NCI-H345 (cell line): ENCODE data around the gene FAM149A.

Experiments used
- DNase-seq: peaks from one replicate; lab custom pipeline; 2025; lab: John Stamatoyannopoulos, UW

FAM149A gene

DNA sequence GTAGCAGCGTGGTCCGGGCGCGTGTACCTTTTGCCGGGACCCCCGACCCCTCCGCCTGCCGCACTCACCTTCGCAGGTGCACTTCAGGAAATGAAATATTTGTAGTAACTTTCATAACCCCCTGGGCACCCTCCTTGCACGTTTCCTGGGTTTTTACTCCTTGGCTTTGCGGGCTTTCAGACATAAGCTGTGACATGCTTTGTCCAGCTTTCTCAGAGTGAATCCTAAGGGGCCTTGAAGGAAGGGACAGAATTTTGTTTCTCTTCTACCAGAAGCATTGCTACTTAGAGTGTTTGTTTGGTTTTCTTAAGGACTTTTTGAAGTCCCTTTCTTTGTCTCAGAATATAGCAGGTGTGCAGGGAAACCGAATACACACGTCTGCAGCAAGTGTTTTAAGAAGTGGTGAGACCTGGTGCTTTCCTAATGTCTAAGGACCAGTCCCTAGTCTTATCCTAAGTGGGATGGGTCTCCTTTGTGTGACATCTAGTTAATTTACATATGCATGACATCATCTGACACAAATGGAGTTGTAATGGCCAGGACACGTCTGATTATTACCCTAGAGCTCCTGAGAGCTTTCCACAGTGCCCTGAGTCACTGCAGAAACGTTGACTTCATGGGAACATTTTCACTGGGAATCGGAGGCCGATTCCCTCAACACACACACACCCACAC is 1.3 kb downstream of the FAM149A start:
- DNase-seq: peak; percentile 22

DNA sequence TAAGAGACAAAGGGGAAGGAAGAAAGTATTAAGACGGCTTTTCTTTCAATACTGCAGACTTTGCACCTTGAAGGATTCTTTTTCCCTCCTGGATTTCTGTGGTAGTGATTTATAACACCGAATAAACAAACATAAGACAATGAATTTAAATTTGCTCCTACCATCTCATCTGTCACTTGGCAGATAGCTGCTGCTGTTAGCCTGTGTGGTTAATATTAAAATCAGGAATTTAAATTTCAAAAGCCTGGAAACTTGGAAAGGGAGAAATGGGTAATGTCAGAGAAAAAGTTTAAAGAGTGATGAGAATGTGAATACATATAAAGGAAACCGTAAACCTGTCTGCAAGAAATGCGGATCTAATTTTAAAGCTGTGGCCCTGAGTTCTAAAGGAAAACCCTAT is 3.4 kb downstream of the FAM149A start:
- DNase-seq: no peak

DNA sequence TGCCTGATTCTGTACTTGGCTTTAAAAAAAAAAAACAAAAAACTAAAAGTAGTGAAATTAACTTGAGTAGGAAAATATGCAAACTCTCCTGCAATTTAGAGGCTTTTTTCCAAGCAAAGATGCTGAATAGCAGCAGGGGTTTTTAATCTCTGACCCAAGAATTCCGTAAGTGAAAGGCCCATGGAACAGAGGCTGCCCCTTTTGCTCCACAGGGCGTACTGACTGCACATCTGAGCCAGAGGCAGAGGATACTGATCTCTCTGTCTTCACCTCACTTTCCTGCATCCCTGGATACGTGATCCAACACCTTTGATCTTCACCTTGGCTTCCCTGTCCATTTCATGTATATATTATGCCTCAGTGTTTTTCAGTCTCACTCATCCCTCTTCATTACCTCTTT is 3.9 kb downstream of the FAM149A start:
- DNase-seq: no peak

DNA sequence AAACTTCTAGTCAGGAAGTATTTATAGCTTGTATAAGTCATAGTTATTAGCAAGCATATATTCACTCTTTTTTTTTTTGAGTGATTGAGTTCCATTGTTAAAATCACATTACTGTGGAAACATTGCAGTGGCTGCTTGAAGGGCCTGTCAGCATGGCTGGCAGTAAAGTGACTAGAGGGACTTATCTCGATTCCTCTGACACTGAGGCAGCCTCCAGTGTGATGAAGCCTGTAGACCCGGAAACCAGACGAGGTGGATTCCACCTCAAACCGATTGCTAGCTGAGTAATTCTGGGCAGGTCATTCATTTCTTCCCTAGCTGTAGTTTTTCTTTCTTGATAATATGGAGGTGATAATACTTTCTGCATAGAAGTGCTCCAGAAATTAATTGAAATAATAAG is 4.7 kb downstream of the FAM149A start:
- DNase-seq: no peak

DNA sequence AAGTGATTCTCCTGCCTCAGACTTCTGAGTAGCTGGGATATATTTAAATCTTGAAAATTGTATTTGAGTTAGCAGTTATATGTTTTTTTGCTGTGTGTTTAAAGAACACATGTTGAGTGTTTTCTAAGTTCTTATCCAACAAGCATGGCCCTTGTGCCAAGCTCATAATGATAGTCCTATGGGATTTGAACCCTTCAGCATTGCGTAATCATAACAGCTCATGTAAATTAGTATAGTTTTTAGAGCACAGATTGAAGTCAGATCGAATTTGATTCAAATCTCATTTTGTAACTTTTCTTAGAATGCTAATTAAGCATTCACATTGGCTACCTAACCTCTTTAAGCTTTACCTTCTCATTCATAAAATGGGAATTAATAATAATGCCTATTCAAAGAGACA is 12.2 kb downstream of the FAM149A start:
- no peak for DNase-seq

DNA sequence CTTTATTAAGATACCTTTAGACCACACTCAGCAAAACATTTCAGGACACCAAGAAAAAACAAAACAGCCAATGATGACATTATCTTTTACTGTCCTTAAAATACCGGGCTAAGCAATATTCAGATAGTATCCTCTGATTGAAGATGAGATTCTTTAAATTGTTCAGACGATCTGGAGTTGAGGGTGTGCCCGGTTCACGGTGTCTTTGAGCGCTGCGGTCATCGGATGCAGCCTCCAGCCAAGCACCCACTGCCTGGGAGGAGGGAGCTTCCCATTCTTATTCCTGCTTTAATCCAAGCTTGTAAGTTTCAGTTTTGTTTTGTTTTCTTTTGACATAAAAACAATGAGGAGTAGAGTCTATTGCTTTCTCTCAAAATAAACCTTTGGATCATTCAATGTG is 14.1 kb downstream of the FAM149A start:
- DNase-seq: no peak

DNA sequence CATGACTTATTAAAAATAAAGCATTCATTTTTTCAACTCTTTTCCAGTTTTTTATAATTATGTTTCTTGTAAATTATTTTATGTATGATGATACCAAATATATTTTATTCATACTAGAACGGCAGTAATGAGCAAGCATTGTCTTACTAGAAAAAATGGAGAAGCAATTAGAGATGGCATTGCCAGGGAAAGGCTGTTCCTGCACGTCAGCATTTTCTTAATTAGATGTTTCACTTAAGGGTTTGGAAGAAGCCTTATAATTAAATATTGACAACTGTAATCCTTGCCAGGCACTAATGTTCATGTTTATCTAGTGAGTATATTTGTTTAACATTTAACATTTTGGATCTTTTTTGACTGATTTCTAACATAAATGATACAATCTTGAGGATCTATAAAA is 16.6 kb downstream of the FAM149A start:
- no peak for DNase-seq

DNA sequence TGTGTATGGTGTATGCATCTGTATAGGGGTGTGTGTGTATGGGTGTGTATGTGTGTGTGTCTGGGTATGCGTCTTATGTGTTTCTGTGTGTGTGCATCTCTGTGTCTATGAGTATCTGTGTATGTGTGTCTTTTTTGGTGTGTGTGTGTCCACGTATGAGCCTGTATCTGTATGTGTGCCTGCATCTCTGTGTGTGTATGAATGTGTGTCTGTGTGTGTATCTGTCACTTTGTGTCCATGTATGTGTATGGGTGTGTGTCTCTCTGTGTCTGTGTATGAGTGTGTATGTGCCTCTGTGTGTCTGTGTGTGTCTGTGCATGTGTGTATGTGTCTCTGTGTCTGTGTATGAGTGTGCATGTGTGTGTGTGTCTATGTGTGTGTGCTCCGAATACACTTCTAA is 24.3 kb downstream of the FAM149A start:
- no peak for DNase-seq

DNA sequence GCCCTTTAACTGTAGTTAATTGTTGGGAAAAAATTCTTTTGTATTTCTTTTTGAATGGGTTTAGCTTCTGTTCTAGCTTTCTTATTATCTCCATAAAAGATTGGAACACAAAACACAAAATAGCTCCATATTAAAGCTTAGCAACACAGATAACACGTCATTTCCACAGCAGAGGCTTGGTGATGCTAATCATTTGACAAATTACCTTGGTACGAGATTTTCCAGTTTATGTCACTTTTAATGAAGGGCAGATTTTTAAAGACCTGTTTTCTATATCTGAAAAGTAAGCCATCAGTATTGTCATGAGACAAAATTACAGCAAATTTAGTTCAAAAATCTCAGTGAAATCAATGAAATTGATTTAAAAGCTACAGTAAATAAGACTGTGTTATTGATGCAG is 27.4 kb downstream of the FAM149A start:
- DNase-seq: no peak

DNA sequence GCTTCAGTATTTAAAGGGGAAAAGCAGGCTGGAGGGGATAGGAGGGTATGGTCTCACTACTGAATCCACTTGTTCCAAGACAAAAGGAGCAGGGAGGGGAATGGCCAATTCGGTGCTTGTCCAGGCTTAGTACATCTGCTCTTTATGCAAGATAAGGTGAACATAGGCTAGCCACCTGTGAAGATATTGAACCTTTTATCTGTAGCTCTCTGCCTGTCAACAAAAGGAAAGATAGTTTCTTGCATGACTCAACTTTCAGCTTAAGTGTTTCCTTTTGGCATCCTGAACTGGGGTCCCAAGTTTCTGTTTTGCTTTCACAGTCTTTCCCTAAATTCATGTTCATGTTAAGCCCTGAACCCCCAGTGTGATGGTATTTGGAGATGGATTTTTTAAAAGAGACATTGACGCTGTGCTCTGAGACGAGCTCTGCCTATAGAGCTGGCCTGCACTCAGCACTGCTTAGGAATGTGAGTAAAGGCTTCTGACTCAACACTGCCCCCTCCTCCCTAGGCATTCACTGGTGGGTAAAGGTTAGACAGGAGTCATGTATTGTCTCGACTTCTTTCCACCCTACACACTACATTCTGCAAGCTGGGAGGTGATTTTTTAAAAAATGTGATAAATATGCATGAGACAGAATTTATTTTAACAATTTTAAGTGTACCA is 28.2 kb downstream of the FAM149A start:
- DNase-seq: no peak

DNA sequence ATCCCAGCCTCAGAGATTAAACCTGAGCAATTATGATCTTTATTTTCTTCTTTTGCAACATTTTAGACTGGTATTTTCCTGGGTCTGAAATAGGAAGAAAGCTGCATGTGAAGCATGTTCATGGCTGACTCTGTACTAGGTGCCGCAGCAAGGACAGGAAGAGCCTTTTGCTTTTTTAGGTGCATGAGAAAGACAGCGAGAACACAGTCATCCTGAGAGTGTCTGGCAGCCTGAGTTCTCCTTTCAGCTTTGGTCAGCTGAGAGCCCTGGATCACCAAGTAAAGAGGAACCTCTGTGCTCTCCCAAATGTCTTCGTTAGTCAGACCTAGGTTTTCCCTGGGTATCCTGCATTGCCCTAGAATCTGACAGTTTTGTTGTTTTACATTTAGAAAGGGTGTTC is 29.8 kb downstream of the FAM149A start:
- DNase-seq: no peak

DNA sequence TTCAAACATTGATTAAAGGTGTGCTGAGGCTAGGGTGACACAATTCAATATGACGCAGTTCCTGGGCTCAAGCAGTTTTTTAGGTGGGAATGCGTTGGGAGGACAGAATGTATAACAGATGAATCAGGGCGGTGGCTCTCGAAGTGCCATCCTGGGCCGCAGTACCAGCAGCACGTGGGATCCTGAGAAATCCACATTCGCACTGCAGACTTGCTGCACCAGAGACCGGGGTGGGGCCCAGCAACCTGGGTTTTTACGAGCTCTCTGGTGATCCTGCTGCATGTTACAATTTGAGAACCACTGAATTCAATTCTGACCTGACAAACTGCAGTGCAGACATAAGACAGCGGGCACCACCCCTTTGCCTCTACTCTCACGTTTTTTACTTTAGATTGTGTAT is 30.4 kb downstream of the FAM149A start:
- no peak for DNase-seq

DNA sequence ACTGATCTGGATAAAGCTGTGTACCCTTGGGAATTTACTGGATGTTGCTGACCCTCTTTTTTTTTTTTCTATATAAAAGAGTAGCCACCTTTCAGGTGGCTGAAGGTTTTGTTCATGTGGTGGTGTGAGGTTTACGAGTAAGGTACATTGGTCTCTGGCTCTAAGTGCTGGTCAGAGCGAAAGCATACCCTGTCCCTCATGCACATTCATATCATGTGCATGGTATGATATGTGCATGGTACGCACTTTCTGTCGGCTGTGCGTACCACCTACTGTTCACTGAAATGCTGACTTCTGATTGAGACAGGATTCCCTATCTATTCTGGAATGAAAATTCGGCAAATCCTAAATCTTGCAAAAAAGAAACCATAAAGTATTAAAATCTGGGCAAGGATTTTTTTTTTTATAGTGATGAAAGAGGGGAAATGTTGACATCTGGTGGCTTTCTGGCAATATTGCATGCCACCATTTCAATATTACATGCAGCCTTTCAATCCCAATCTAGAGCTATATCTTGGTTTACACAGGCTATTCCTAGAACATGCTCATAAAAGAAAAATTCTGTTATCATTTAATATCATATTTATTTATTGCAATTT is 32.8 kb downstream of the FAM149A start:
- DNase-seq: no peak

DNA sequence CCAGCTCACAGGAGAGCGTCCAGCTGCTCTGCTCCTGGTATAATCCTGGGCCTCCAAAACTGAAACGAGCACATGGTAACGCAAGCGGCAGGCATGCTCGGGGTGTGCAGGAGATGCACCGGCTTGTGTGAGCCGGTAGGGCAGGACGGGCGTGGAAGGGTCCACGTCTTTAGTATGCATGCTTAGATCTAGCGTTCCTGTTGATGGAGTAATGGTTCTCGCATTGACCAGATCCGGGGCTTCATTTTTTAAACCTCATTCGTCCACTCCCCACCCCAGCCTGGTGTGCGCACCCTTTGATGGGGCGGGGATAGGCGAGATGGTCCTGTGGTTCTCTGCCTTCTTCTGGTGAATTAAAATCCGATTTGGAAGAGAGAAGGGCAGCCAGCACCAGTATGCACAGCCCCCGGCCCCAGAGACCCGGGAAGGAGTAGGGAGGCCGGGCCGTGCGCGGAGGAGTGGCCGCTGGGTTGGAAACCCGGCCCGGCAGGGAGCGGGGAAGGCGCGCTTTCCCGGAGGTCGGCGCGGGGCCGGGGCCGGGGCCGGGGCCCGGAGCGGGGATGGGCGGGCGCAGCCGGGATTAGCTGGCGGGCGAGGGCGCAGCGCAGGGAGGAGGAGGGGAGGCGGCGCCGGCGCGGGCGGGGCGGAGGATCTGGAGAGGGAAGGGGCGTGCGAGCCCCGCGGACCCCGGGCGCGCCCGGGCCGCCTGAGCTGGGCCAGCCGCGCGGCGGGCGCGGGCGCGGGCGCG is 39.9 kb downstream of the FAM149A start:
- peak; percentile 55 for DNase-seq

DNA sequence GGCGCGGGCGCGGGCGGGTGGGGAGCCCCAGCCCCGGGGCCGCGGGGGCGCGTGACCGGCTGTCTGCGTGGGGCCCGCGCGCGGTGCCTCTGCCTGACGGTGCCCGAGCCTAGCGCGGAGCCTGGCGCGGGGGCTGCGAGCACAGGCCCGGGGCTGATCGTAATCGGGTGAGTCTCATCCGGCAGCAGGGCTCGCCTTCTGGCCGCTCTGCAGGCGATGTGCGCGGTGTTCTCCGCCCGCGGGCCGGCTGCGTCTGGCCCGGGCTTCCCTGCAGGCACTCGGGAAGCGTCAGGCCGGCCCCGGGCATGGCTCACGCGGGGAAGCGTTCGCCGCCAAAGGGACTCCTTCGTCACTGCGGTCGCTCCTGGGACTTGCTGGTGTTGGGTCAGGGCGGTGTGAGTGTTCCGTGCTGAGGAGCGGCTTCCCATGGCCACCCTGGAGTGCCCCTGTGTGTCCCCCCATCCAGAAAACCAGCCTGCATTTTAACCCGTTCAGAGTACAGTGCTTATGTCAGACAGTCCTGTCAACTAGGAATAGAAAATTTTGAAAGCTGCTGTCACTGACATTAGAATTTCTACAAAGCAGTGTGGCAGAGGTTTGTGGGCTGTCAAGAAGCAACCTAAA is 40.6 kb downstream of the FAM149A start:
- DNase-seq: no peak

DNA sequence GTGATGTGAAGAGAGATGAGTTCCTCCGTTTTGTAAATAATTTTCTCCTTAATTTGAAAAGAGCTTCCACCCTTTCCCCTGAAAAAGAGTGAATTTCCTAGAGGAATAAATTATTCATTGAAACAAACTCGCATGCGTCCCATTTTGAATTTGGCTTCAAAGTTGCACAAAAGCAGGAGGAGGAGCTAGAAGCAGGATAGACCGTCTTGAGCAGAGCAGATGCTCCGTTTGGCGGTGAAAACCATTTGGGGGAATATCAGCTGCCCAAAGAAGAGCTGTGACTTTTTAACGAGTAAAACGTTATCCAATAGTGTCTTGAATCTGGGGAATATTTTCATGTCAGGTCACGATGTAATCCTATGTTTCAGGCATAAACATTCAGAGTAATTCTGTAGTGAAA is 42.0 kb downstream of the FAM149A start:
- DNase-seq: no peak

DNA sequence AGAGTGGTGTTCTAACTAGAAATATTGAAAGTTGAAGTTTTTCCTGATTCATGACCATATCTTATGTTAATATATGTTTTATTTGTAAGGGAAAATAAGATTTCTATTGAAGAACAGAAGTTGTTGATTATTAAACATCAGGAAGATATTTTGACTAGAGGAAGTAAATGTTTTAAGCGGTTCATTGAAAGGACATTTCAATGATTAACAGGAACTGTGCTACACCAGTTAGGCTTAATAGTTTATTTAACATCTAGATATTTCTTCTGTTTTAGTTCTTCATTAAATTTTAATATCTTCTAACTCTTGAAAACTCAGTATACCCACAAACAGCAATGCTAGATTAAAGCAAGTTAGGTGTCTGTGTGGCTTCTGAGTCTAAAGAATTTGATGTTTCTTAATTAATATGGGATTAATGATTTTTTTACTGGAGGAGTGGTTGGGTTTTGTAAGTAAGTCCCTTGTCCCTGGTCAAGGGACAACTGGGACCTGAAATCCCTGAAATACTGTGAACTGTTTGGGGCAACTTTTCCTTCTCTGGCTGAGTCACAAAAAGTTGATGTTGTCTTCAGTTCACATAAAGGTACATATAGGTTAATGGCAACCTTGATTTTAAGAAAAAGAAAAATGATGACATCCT is 44.0 kb downstream of the FAM149A start:
- no peak for DNase-seq

DNA sequence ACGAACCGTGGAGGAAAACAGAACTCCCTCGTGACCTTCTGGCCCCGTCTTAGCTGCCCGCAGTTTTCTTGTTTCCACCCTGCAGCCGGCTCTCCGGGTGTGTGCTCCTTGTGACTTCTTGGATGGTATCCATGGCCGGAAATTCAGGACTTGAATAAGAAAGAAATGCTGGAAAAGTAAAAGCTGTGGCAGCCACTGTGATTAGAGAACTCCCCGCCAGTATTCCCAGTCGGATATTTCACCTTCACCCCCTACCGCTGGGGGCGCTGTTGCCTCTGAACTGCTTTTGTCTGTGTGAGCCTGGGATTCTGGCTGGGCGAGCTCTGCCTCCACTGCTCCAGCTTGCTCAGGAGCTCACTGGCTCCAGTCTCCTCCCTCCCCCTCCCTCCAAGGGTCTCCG is 45.4 kb downstream of the FAM149A start:
- DNase-seq: peak; percentile 14

DNA sequence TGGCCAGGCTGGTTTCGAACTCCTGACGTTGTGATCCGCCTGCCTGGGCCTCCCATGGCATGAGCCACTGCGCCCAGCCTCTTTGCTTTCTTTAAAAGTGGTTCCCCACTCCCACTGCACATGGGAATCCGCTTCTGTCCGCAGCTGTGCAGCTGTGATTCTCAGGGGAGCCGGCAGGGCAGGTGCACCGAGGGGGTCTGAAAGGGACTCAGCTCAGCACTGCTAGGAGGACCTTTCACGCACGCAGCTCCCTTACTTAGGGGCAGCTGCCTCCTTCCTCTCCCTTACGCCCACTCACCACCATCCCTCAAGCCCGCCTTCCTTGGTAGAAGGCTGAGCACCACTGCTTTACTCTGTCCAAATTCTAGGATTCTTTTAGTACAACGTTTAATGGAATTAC is 46.4 kb downstream of the FAM149A start:
- DNase-seq: no peak

DNA sequence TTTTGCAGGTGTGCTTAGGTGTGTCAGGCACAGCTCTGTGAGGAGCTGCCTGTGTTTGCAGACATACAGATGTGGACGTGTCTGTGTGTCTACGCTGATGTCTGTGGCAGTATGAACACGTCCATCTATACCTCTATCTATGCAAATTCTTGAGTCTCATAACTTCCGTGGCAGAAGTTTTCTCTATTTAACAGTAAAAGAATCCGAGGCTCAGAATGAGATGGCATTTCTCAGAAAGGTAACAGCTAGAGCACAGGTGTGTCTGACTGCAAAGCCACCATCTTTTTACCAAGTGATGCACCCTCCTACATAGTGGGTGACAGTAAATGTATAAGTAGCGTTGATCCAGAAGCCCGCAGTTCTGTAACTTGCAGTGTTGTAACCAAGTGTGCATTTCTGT is 47.0 kb downstream of the FAM149A start:
- no peak for DNase-seq

DNA sequence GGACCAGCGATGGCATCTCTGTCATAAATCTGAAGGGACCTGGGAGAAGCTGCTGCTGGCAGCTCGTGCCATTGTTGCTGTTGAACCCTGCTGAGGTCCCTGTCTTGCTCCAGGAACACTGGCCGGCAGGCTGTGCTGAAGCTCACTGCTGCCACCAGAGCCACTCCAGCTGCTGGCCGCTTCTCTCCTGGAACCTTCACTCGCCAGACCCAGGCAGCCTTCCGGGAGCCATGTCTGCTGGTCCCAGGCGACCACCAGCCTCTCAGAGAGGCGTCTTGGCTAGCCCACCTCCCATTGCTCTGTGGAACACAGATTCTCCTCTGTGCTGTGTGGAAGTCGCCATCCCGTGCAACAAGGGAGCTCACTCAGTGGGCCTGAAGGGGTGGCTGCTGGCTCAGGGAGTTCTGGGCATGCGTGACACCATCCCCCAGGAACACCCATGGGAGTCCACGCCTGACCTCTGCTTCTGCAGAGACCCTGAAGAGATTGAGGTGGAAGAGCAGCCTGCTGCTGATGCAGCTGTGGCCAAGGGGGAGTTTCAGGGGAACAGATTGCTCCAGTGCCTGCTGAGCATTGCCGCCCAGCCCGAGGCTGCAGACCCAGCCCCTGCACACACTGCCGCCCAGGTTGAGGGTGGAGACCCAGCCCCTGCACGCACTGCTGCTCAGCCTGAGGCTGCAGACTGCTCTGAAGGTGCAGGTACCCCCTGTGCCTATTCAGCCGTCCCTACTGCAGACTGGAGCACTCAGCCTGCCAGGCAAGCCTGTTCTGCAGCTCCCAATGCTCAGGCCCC is 53.7 kb downstream of the FAM149A start:
- no peak for DNase-seq
